Measurements from ENCODE around the gene SLC39A13. TPM values are rescaled to one million over a fixed set of nuclear protein-coding genes. Genes with fewer than 3 reads are reported as not detected.

SLC39A13 gene
- 38.8 to 55.3 TPM (median 43.5 TPM) in 5 replicates for total RNA-seq (2022; extraction: Qiagen RNA extraction; ENCODE audit: low read depth)

GRCh38 chr11:47407746-47408590 lies at the start of gene SLC39A13:
SLC39A13 (plus strand) TSS chr11:47408590; CDS start chr11:47410095, 1,505 bp downstream.

GRCh38 chr11:47378010-47378835 lies 30.2 kb upstream of the SLC39A13 start, which contains the start of gene SPI1:
SPI1 (minus strand) TSS chr11:47378547; CDS start chr11:47378353, 194 bp downstream.

GRCh38 chr11:47426062-47426956 lies 17.9 kb downstream of the SLC39A13 start, which contains the start of gene PSMC3:
PSMC3 (minus strand) TSS chr11:47426439; CDS start chr11:47426279, 160 bp downstream.

GRCh38 chr11:47448566-47449427 lies 40.4 kb downstream of the SLC39A13 start, which contains the start of gene RAPSN:
RAPSN (minus strand) TSS chr11:47449136; CDS start chr11:47448964, 172 bp downstream.

Other genes starting within 250 kb of the SLC39A13 start
- gene ARFGAP2, start 231.7 kb upstream of the SLC39A13 start, total RNA-seq (2022; extraction: Qiagen RNA extraction; ENCODE audit: low read depth): 25.2 to 32.3 TPM (median 26.7 TPM) in 5 replicates
- 25.9 to 33.8 TPM (median 30.6 TPM) in 5 replicates for gene PACSIN3, start 222.2 kb upstream of the SLC39A13 start, total RNA-seq (2022; extraction: Qiagen RNA extraction; ENCODE audit: low read depth)
- gene DDB2, start 193.6 kb upstream of the SLC39A13 start, total RNA-seq (2022; extraction: Qiagen RNA extraction; ENCODE audit: low read depth): 82.8 to 107 TPM (median 88.0 TPM) in 5 replicates
- 20.8 to 31.1 TPM (median 23.0 TPM) in 5 replicates for gene ACP2, start 159.8 kb upstream of the SLC39A13 start, total RNA-seq (2022; extraction: Qiagen RNA extraction; ENCODE audit: low read depth)
- 10.1 to 17.8 TPM (median 14.7 TPM) in 5 replicates for gene NR1H3, start 150.6 kb upstream of the SLC39A13 start, total RNA-seq (2022; extraction: Qiagen RNA extraction; ENCODE audit: low read depth)
- gene MADD, start 138.5 kb upstream of the SLC39A13 start, total RNA-seq (2022; extraction: Qiagen RNA extraction; ENCODE audit: low read depth): 20.4 to 23.7 TPM (median 22.1 TPM) in 5 replicates
- gene MYBPC3, start 55.9 kb upstream of the SLC39A13 start, total RNA-seq (2022; extraction: Qiagen RNA extraction; ENCODE audit: low read depth): 0.06 to 0.13 TPM (median 0.08 TPM) in 5 replicates
- 0.09 TPM in 1 of 5 replicates, not detected in the others for gene SPI1, start 30.0 kb upstream of the SLC39A13 start, total RNA-seq (2022; extraction: Qiagen RNA extraction; ENCODE audit: low read depth)
- 184 to 261 TPM (median 197 TPM) in 5 replicates for gene PSMC3, start 17.8 kb downstream of the SLC39A13 start, total RNA-seq (2022; extraction: Qiagen RNA extraction; ENCODE audit: low read depth)
- gene RAPSN, start 40.5 kb downstream of the SLC39A13 start, total RNA-seq (2022; extraction: Qiagen RNA extraction; ENCODE audit: low read depth): 0.07 TPM in 1 of 5 replicates, not detected in the others
- gene CELF1, start 144.5 kb downstream of the SLC39A13 start, total RNA-seq (2022; extraction: Qiagen RNA extraction; ENCODE audit: low read depth): 40.4 to 54.4 TPM (median 48.2 TPM) in 5 replicates
- 57.9 to 80.3 TPM (median 79.2 TPM) in 5 replicates for gene PTPMT1, start 157.0 kb downstream of the SLC39A13 start, total RNA-seq (2022; extraction: Qiagen RNA extraction; ENCODE audit: low read depth)
- gene KBTBD4, start 170.4 kb downstream of the SLC39A13 start, total RNA-seq (2022; extraction: Qiagen RNA extraction; ENCODE audit: low read depth): 16.6 to 19.1 TPM (median 18.0 TPM) in 5 replicates
- 104 to 151 TPM (median 132 TPM) in 5 replicates for gene NDUFS3, start 170.5 kb downstream of the SLC39A13 start, total RNA-seq (2022; extraction: Qiagen RNA extraction; ENCODE audit: low read depth)
- 0.07 TPM in 1 of 5 replicates, not detected in the others for gene FAM180B, start 178.1 kb downstream of the SLC39A13 start, total RNA-seq (2022; extraction: Qiagen RNA extraction; ENCODE audit: low read depth)
- 0.13 to 0.22 TPM in 2 of 5 replicates, not detected in the others for gene C1QTNF4, start 185.8 kb downstream of the SLC39A13 start, total RNA-seq (2022; extraction: Qiagen RNA extraction; ENCODE audit: low read depth)
- 117 to 197 TPM (median 126 TPM) in 5 replicates for gene MTCH2, start 234.0 kb downstream of the SLC39A13 start, total RNA-seq (2022; extraction: Qiagen RNA extraction; ENCODE audit: low read depth)

Data from A549 treated with RU486 at 1 μM for 4 hours (cell line).